CD1c-positive myeloid dendritic cell (primary cell): ENCODE measurements around the gene MDFIC2.
"Not testable (repeated sequence)": the region's sequence is repeated elsewhere in the genome, so short reads cannot be mapped to it uniquely, and the experiment has no call there.

Source experiments
- DNase-seq: peaks from one replicate; pipeline ENCODE4 v3.0.0-alpha.2; 2016; ENCODE audit errors: extremely low spot score

Gene MDFIC2

GRCh38 chr3:70312336-70312735 lies at the start of gene MDFIC2:
MDFIC2 (minus strand) TSS chr3:70312638; CDS start chr3:70311973, 665 bp downstream.
- no peak for DNase-seq

GRCh38 chr3:70360979-70361760 lies 48.7 kb upstream of the MDFIC2 start:
- DNase-seq, result no peak

- DNase-seq, result no peak
Observed at GRCh38 chr3:70359711-70360110, 47.3 kb upstream of the MDFIC2 start.

GRCh38 chr3:70358978-70359580 lies 46.6 kb upstream of the MDFIC2 start:
- peak; percentile 26 for DNase-seq

DNA sequence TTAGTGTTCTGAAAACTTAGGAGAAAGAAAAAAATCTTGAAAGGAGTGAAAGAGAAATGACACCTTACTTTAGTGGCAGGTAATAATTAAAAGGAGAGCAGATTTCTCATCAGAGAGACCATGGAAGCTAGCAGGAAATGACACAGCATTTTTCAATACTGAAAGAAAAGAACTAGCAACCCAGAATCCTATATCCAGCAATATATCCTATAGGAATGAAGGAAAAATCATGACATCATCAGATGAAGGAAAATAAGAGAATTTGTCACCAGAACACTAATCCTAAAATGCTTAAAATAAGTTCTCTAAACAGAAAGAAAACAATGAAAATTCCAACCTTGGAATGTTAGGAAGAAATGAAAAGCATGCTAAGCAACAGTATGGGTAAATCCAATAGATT lies 39.8 kb upstream of the MDFIC2 start:
- DNase-seq, result no peak

GRCh38 chr3:70342149-70342548 lies 29.7 kb upstream of the MDFIC2 start:
- no peak for DNase-seq

GRCh38 chr3:70336885-70337284 lies 24.4 kb upstream of the MDFIC2 start:
- DNase-seq, result not testable (repeated sequence)

- DNase-seq, result no peak
Observed at GRCh38 chr3:70333080-70333479, 20.6 kb upstream of the MDFIC2 start.

- no peak for DNase-seq
Observed at GRCh38 chr3:70315021-70315420, 2.6 kb upstream of the MDFIC2 start.

- no peak for DNase-seq
Observed at GRCh38 chr3:70310809-70311208, 1.6 kb downstream of the MDFIC2 start.

DNA sequence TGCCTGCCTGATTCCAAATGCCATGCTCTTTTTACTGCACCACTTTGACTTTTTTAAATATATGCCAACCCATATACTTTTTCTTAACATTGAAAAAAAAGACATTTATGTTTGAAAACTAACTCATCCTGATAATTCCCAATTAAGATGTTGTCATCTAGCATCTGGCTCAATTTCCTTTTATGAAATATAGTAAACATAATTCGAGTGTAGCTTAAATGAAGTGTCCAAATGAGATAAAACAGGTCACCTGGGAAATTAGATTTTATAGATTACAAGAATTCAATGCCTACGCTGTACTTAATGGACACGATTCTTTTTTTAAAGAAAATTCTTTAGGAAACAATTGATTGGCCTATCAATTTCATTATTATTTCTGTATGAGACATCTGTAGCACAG lies 2.8 kb downstream of the MDFIC2 start:
- no peak for DNase-seq

- DNase-seq, result no peak
Observed at GRCh38 chr3:70308760-70309159, 3.7 kb downstream of the MDFIC2 start.

- no peak for DNase-seq
Observed at GRCh38 chr3:70306736-70307135, 5.7 kb downstream of the MDFIC2 start.

DNA sequence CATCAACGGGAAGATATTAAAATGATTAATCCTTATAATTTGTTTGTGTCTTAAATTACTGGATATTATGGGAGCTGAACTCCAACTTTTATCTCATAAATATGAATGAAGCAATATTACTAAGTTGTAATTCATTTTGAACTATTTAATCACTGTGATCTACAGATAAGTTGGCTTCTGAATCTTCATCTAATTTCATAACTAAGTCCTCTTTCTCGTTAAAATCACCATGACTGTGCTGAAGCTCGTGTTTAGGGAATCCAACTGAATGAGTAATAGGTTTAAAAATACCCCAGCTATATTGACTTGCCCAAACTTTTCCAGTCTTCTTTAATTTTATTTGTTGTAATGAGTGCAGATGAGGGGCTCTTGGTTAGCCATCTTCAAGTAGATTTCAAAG lies 14.1 kb downstream of the MDFIC2 start:
- DNase-seq, result no peak

DNA sequence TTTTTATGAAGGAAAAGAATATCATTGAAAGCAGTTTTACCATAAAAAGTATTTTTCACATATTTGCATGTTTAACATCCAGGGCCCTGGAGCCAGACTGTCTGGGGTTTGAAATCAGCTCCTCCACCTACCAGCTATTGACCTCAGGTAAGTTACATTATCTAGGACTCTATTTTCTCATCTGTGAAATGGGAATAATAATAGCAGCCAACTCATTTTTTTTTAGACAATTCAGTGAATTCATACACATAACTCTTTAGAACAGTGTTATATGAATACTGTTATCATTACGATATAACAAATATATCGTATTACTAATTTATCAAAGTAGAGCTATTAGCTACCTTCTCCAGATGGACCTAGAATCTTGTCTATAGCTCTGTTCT lies 21.3 kb downstream of the MDFIC2 start:
- DNase-seq, result no peak

- DNase-seq, result not testable (repeated sequence)
Observed at GRCh38 chr3:70290431-70291096, 21.9 kb downstream of the MDFIC2 start.

GRCh38 chr3:70281663-70282062 lies 30.8 kb downstream of the MDFIC2 start:
- no peak for DNase-seq

- DNase-seq, result no peak
Observed at GRCh38 chr3:70277304-70277703, 35.1 kb downstream of the MDFIC2 start.

GRCh38 chr3:70276901-70277300 lies 35.5 kb downstream of the MDFIC2 start:
- no peak for DNase-seq

- DNase-seq, result no peak
Observed at GRCh38 chr3:70273492-70273891, 38.9 kb downstream of the MDFIC2 start.

GRCh38 chr3:70272798-70273197 lies 39.6 kb downstream of the MDFIC2 start:
- no peak for DNase-seq

GRCh38 chr3:70264122-70264780 lies 48.2 kb downstream of the MDFIC2 start:
- no peak for DNase-seq
